Ovary (tissue), 9 donors: Measurements from ENCODE around the gene ICA1. TPM values are rescaled to one million over a fixed set of nuclear protein-coding genes. Genes with fewer than 3 reads are reported as not detected.
A peak's percentile ranks its signal among the peaks of the same experiment; 100 is the strongest.

Source experiments
- DNase-seq, 5 donors: peaks; one replicate each; pipeline ENCODE4 v3.0.0-alpha.2; 2019 to 2020
- H3K27ac ChIP-seq, 2 donors: fragments of 200-600 bp; one replicate each; pipeline versions ENCODE4 v1.5.1 to v1.8.0; 2019 to 2022
- H3K27me3 ChIP-seq: fragments of 200-600 bp; one replicate; pipeline ENCODE4 v1.8.0; 2022
- H3K36me3 ChIP-seq: fragments of 200-600 bp; sonication (generic); one replicate; pipeline ENCODE4 v1.5.1; 2019
- H3K4me1 ChIP-seq: one replicate; pipeline ENCODE4 v1.8.1; 2013; ENCODE audit warnings: mild to moderate bottlenecking, moderate library complexity; ENCODE audit not compliant: insufficient read depth
- H3K4me3 ChIP-seq: fragments of 200-600 bp; sonication (generic); one replicate; pipeline ENCODE4 v1.5.1; 2017
- H3K9me3 ChIP-seq, 2 donors: fragments of 200-600 bp in 1 of 2; sonication (generic) in 1 of 2; one replicate each; pipeline versions ENCODE4 v1.5.1 to v1.8.1; 2013 to 2019; ENCODE audit warnings: mild to moderate bottlenecking in 1 of 2, moderate library complexity in 1 of 2
- CTCF ChIP-seq, 3 donors: fragments of 450-650 bp in 2 of 3; fragments of 200-600 bp in 1 of 3; IDR thresholded peaks; one replicate each; pipeline versions ENCODE4 v1.5.1 to v1.8.0; 2016 to 2022; ENCODE audit warnings: antibody characterized with exemption in 3 of 3, mild to moderate bottlenecking in 1 of 3
- EP300 ChIP-seq: sonication (generic); formaldehyde crosslinking; IDR thresholded peaks from one replicate; pipeline ENCODE4 v1.6.1; 2017; ENCODE audit warnings: antibody characterized with exemption
- POLR2A ChIP-seq: fragments of 450-650 bp; IDR thresholded peaks from one replicate; pipeline ENCODE4 v1.6.1; 2017; ENCODE audit warnings: antibody characterized with exemption, mild to moderate bottlenecking, moderate library complexity
- WGBS, 3 donors: extraction: QIAGEN DNeasy Blood & Tissue Kit in 1 of 3; methylation state at CpG; one replicate each; pipeline versions ENCODE4 v1.1.5 to v1.1.7; 2013 to 2017; 5-methylcytosine and 5-hydroxymethylcytosine counted together
- intact Hi-C, 4 donors: fragments of 100-400 bp; cut with DNase I; formaldehyde crosslinking; loops; one replicate each; pipeline versions ENCODE4 v1.11.0 to v1.15.1; 2022 to 2023
- polyA plus RNA-seq, 2 donors: library from polyadenylated mRNA; stranded (reverse); fragments of 200-250 nt in 1 of 2; fragments of 350-450 nt in 1 of 2; fragmentation: Illumina TruSeq in 1 of 2; extraction: RNeasy Lipid Tissue Mini Kit (QIAGEN cat#74804) in 1 of 2; gene quantifications; one replicate each; pipeline ENCODE4 v1.2.3, GENCODE V29; 2013 to 2014
- total RNA-seq, 7 donors: library from RNA; depleted of rRNA in 2 of 7; stranded (reverse); fragments of >200 nt in 2 of 7; fragmentation: NEBNext Ultra II Directional in 3 of 7; extraction: Animal tissue kit (Norgen Biotek cat#: 25700) in 3 of 7; gene quantifications; one replicate each; pipeline versions ENCODE4 v1.1.0 to v1.2.4, GENCODE V29; 2016 to 2023
- donor health status: DM: no; HTN: no; CAD: no; lungs with moderate emphysema.
- donor health status: DM: no; HTN: no; CAD: no.
- donor health status: Bipolar disorder and iron deficiency.
- donor health status: DM: yes; HTN: yes; CAD: no.
- donor health status: DM: no; HTN: no; CAD: no.
- donor health status: DM: yes; HTN: yes; CAD: no.

ICA1 gene
- total and polyA plus RNA-seq, 9 donors, result 2.1 to 19.4 (median 4.7) TPM

GRCh38 chr7:8220376-8221100, 41.4 kb downstream of the ICA1 start:
- Histone ChIP-seq H3K27me3 (no peaks in the 10 kb centered on the region), H3K4me3 (no peak overlapping the region), H3K9me3 (no peaks in the 10 kb centered on the region), H3K27ac (no peak overlapping the region), H3K4me1 (no peaks in the 10 kb centered on the region), H3K36me3 (no peaks in the 10 kb centered on the region)
- no peak for DNase-seq
- 77 to 90% (median 88%) methylated on average over 7 of the region's 7 CpGs for WGBS, 3 donors
- TF ChIP-seq CTCF (IDR thresholded peaks at IDR 0.05) (no peak), EP300 (no peak), POLR2A (no peak)
- intact Hi-C loops, result no loop called here

GRCh38 chr7:8217200-8218068, 44.5 kb downstream of the ICA1 start:
- WGBS, 3 donors, result 46 to 49% (median 47%) methylated on average over 7 of the region's 7 CpGs
- H3K27ac ChIP-seq, result no peak overlapping the region
- H3K4me3 ChIP-seq, result no peak overlapping the region
- no peak for DNase-seq
- H3K9me3 ChIP-seq, result no peaks in the 10 kb centered on the region
- H3K27me3 ChIP-seq, result no peaks in the 10 kb centered on the region
- intact Hi-C loops, result loop anchor here in 1 of 4 donors (5.0 to 10.0 kb wide), 4 partner anchors 535 to 1115 kb away; no protein-coding TSS in a partner anchor
- no peaks in the 10 kb centered on the region for H3K36me3 ChIP-seq
- peak; percentile 55 to 68 (median 62) for TF ChIP-seq CTCF (IDR thresholded peaks at IDR 0.05)
- no peak for TF ChIP-seq EP300
- H3K4me1 ChIP-seq, result no peaks in the 10 kb centered on the region

GRCh38 chr7:8216334-8216690, 45.7 kb downstream of the ICA1 start:
- TF ChIP-seq EP300 (no peak), POLR2A (no peak), CTCF (IDR thresholded peaks at IDR 0.05) (no peak)
- Histone ChIP-seq H3K36me3 (no peaks in the 10 kb centered on the region), H3K27ac (no peak overlapping the region), H3K27me3 (no peaks in the 10 kb centered on the region), H3K4me1 (no peaks in the 10 kb centered on the region), H3K9me3 (no peaks in the 10 kb centered on the region), H3K4me3 (no peak overlapping the region)
- no peak for DNase-seq
- intact Hi-C loops, result loop anchor here in 1 of 4 donors (5.0 to 10.0 kb wide), 4 partner anchors 534 to 1114 kb away; no protein-coding TSS in a partner anchor
- WGBS, 3 donors, result 91 to 94% (median 94%) methylated on average over 3 of the region's 3 CpGs

- no peak overlapping the region for H3K4me3 ChIP-seq
- H3K4me1 ChIP-seq, result no peaks in the 10 kb centered on the region
- intact Hi-C loops, result loop anchor here in 1 of 4 donors (5.0 to 10.0 kb wide), 4 partner anchors 533 to 1113 kb away; no protein-coding TSS in a partner anchor
- no peaks in the 10 kb centered on the region for H3K27me3 ChIP-seq
- H3K9me3 ChIP-seq, result no peaks in the 10 kb centered on the region
- TF ChIP-seq EP300, result no peak
- TF ChIP-seq CTCF (IDR thresholded peaks at IDR 0.05), result no peak
- TF ChIP-seq POLR2A, result no peak
- H3K27ac ChIP-seq, result no peak overlapping the region
- DNase-seq, result no peak
- WGBS, 3 donors, result 82% methylated on average over 6 of the region's 6 CpGs
- H3K36me3 ChIP-seq, result no peaks in the 10 kb centered on the region
Measured at GRCh38 chr7:8215648-8216333, 46.2 kb downstream of the ICA1 start.
